Heart left ventricle (tissue), 16 donors: ENCODE data around the gene RAB20. TPM values are rescaled to one million over a fixed set of nuclear protein-coding genes. Genes with fewer than 3 reads are reported as not detected.
A peak's percentile ranks its signal among the peaks of the same experiment; 100 is the strongest.

Experiments
- ATAC-seq, 4 donors: fragments of 200-7000 bp; cut with Tn5 transposase; one replicate each; pipeline ENCODE4 v1.9.1; 2020 to 2022; ENCODE audit warnings: moderate library complexity in 4 of 4, mild to moderate bottlenecking in 3 of 4, moderate number of reproducible peaks in 1 of 4
- DNase-seq, 5 donors: peaks; one replicate each; pipeline ENCODE4 v3.0.0-alpha.2; 2020
- H3K27ac ChIP-seq, 12 donors: fragments of 200-600 bp; sonication (generic) in 4 of 12; one replicate each; pipeline versions ENCODE4 v1.5.0 to v1.8.0; 2016 to 2022; ENCODE audit warnings: mild to moderate bottlenecking in 2 of 12
- H3K27me3 ChIP-seq, 9 donors: fragments of 200-600 bp; sonication (generic) in 2 of 9; one replicate each; pipeline versions ENCODE4 v1.5.1 to v1.8.0; 2016 to 2022; ENCODE audit warnings: mild to moderate bottlenecking in 3 of 9
- H3K36me3 ChIP-seq, 9 donors: fragments of 200-600 bp; sonication (generic) in 2 of 9; one replicate each; pipeline versions ENCODE4 v1.5.0 to v1.8.0; 2018 to 2022; ENCODE audit warnings: mild to moderate bottlenecking in 2 of 9
- H3K4me1 ChIP-seq, 12 donors: fragments of 200-600 bp; sonication (generic) in 4 of 12; one replicate each; pipeline versions ENCODE4 v1.5.0 to v1.8.0; 2016 to 2022; ENCODE audit warnings: mild to moderate bottlenecking in 3 of 12
- H3K4me3 ChIP-seq, 12 donors: fragments of 200-600 bp; sonication (generic) in 4 of 12; one replicate each; pipeline versions ENCODE4 v1.5.0 to v1.8.0; 2017 to 2022; ENCODE audit warnings: mild to moderate bottlenecking in 9 of 12, moderate library complexity in 4 of 12
- H3K9me3 ChIP-seq, 12 donors: fragments of 200-600 bp; sonication (generic) in 4 of 12; one replicate each; pipeline versions ENCODE4 v1.5.0 to v1.8.0; 2016 to 2022; ENCODE audit warnings: mild to moderate bottlenecking in 1 of 12
- CTCF ChIP-seq, 12 donors: fragments of 200-600 bp; sonication (generic) in 4 of 12; IDR thresholded peaks; one replicate each; pipeline versions ENCODE4 v1.5.0 to v1.8.0; 2018 to 2022; ENCODE audit warnings: antibody characterized with exemption in 12 of 12, mild to moderate bottlenecking in 5 of 12
- POLR2A ChIP-seq, 2 donors: fragments of 450-650 bp; IDR thresholded peaks; one replicate each; pipeline ENCODE4 v1.6.1; 2017; ENCODE audit warnings: antibody characterized with exemption in 2 of 2, mild to moderate bottlenecking in 2 of 2, moderate library complexity in 2 of 2
- WGBS, 4 donors: extraction: QIAGEN DNeasy Blood & Tissue Kit in 2 of 4; methylation state at CpG; one replicate each; pipeline versions ENCODE4 v1.1.5 to v1.1.7; 2013 to 2018; 5-methylcytosine and 5-hydroxymethylcytosine counted together
- intact Hi-C, 10 donors: fragments of 100-400 bp; cut with DNase I; formaldehyde crosslinking; loops; one replicate each; pipeline versions ENCODE4 v1.11.1 to v1.14.2; 2022
- polyA plus RNA-seq, 2 donors: library from polyadenylated mRNA; stranded (reverse); fragments of 200-250 nt; gene quantifications; one replicate each; pipeline ENCODE4 v1.2.3, GENCODE V29; 2013
- total RNA-seq, 9 donors: library from RNA; depleted of rRNA in 2 of 9; stranded (reverse); fragments of >200 nt in 2 of 9; fragmentation: NEBNext Ultra II Directional in 3 of 9; extraction: Animal tissue kit (Norgen Biotek cat#: 25700) in 3 of 9; gene quantifications; one replicate each; pipeline versions ENCODE4 v1.1.0 to v1.2.4, GENCODE V29; 2016 to 2023
- donor health status: ischemic (EF 13 %, LVEDD 7.1; RV severe dilation, severe dysfunction).
- donor health status: healthy with polysubstance abuse.
- donor health status: DM: no; HTN: yes; CAD: no.
- donor health status: DM: no; HTN: no; CAD: no.
- donor health status: ischemic (EF 25% LVEDD 6.9; RV normal size, moderate dysfunction).
- donor health status: ischemic (EF 25% LVEDD 5.7; RV mildly dilated, moderate dysfunction).
- donor health status: healthy.
- donor health status: DM: yes; HTN: yes; CAD: no.
- donor health status: ischemic (EF 35%, LVEDD 5.7; RV mildly dilated, moderate dysfunction).
- donor health status: nonischemic (EF 11% LVEDD 7.7; RV severe dilation, severe dysfunction).
- donor health status: DM: yes; HTN: yes; CAD: no.
- donor health status: PGD.
- donor health status: ischemic (EF 29% LVEDD 5.4; RV normal size, mild dysfunction).
- donor health status: nonischemic (EF 23%, LVEDD 6.1; RV moderate dilation, normal function).

Gene RAB20
- total and polyA plus RNA-seq, 11 donors, result 5.5 to 30.2 (median 13.7) TPM

GRCh38 chr13:110484290-110485048 lies 77.1 kb downstream of the RAB20 start:
- 92 to 93% (median 92%) methylated on average over 16 to 18 of the region's 18 CpGs for WGBS, 4 donors
- Histone ChIP-seq H3K36me3 (peaks cover 5 to 88% (median 83%) of the 10 kb centered on the region in 9 donors), H3K9me3 (no peaks in the 10 kb centered on the region), H3K4me3 (no peak overlapping the region), H3K27ac (no peak overlapping the region), H3K27me3 (no peaks in the 10 kb centered on the region), H3K4me1 (peaks cover 0 to 4% (median 0%) of the 10 kb centered on the region in 12 donors)
- no peak for DNase-seq
- intact Hi-C loops, result no loop called here
- no peak for TF ChIP-seq CTCF (IDR thresholded peaks at IDR 0.05)
- no peak for TF ChIP-seq POLR2A (IDR thresholded peaks at IDR 0.05)
- peak in 2 of 4 donors; percentile 13 to 22 for ATAC-seq

- H3K36me3 ChIP-seq, result peaks cover 5 to 87% (median 81%) of the 10 kb centered on the region in 9 donors
Measured at GRCh38 chr13:110483386-110483968, 78.0 kb downstream of the RAB20 start.

GRCh38 chr13:110480161-110480560 lies 81.4 kb downstream of the RAB20 start:
- 69 to 100% (median 74%) methylated on average over 1 to 5 of the region's 5 CpGs for WGBS, 4 donors
- peaks cover 0 to 20% (median 10%) of the 10 kb centered on the region in 12 donors for H3K4me1 ChIP-seq
- intact Hi-C loops, result no loop called here
- H3K36me3 ChIP-seq, result peaks cover 5 to 88% (median 79%) of the 10 kb centered on the region in 9 donors
- no peak overlapping the region for H3K4me3 ChIP-seq
- H3K9me3 ChIP-seq, result no peaks in the 10 kb centered on the region
- no peak for DNase-seq
- H3K27ac ChIP-seq, result peak overlapping the region in 1 of 12 donors; percentile 7
- TF ChIP-seq CTCF (IDR thresholded peaks at IDR 0.05), result no peak
- no peak for TF ChIP-seq POLR2A (IDR thresholded peaks at IDR 0.05)
- ATAC-seq, result no peak
- no peaks in the 10 kb centered on the region for H3K27me3 ChIP-seq

More at GRCh38 chr13:110483386-110483968, 78.0 kb downstream of the RAB20 start:
- ATAC-seq (no peak), DNase-seq (no peak)
- Histone ChIP-seq H3K4me3 (no peak overlapping the region), H3K9me3 (no peaks in the 10 kb centered on the region), H3K27me3 (no peaks in the 10 kb centered on the region), H3K27ac (no peak overlapping the region), H3K4me1 (peaks cover 0 to 14% (median 0%) of the 10 kb centered on the region in 12 donors)
- WGBS, 4 donors, result 85 to 92% (median 90%) methylated on average over 13 of the region's 13 CpGs
- intact Hi-C loops, result no loop called here
- TF ChIP-seq CTCF (IDR thresholded peaks at IDR 0.05), result no peak
- TF ChIP-seq POLR2A (IDR thresholded peaks at IDR 0.05), result no peak

- peak in 3 of 5 donors; percentile 38 to 45 (median 43) for DNase-seq
- peaks cover 0 to 20% (median 10%) of the 10 kb centered on the region in 12 donors for H3K4me1 ChIP-seq
- peaks cover 5 to 87% (median 79%) of the 10 kb centered on the region in 9 donors for H3K36me3 ChIP-seq
- no peaks in the 10 kb centered on the region for H3K27me3 ChIP-seq
- no peak overlapping the region for H3K4me3 ChIP-seq
- TF ChIP-seq CTCF (IDR thresholded peaks at IDR 0.05) (no peak), POLR2A (IDR thresholded peaks at IDR 0.05) (no peak)
- peak in 3 of 4 donors; percentile 16 to 21 (median 21) for ATAC-seq
- intact Hi-C loops, result no loop called here
- 61 to 78% (median 73%) methylated on average over 11 of the region's 11 CpGs for WGBS, 4 donors
- peak overlapping the region in 2 of 12 donors; percentile 7 to 19 for H3K27ac ChIP-seq
- H3K9me3 ChIP-seq, result no peaks in the 10 kb centered on the region
Measured at GRCh38 chr13:110479648-110480047, 81.9 kb downstream of the RAB20 start.
